ENCODE data around the gene EML6.

The EML6 gene

GRCh38 chr2:54708584-54709335, 14.7 kb upstream of the EML6 start:
- no peak for DNase-seq (ENCODE audit: low spot score)

- DNase-seq (ENCODE audit: low spot score): no peak
Measured at GRCh38 chr2:54709336-54709809, 14.1 kb upstream of the EML6 start.

- no peak for DNase-seq (ENCODE audit: low spot score)
Measured at GRCh38 chr2:54710216-54710615, 13.2 kb upstream of the EML6 start.

GRCh38 chr2:54712516-54712915, 10.9 kb upstream of the EML6 start:
- no peak for DNase-seq (ENCODE audit: low spot score)

- DNase-seq (ENCODE audit: low spot score): no peak
Measured at GRCh38 chr2:54714996-54715395, 8.5 kb upstream of the EML6 start.

GRCh38 chr2:54716375-54716774, 7.1 kb upstream of the EML6 start:
- DNase-seq (ENCODE audit: low spot score): no peak

GRCh38 chr2:54720563-54720962, 2.9 kb upstream of the EML6 start:
- no peak for DNase-seq (ENCODE audit: low spot score)

GRCh38 chr2:54722641-54723040, 821 bp upstream of the EML6 start:
- DNase-seq (ENCODE audit: low spot score): peak; percentile 42

GRCh38 chr2:54723996-54724559, 616 bp downstream of the EML6 start:
- no peak for DNase-seq (ENCODE audit: low spot score)

- peak; percentile 49 for DNase-seq (ENCODE audit: low spot score)
Measured at GRCh38 chr2:54724560-54725342, 1.3 kb downstream of the EML6 start.

GRCh38 chr2:54725343-54726099, 2.1 kb downstream of the EML6 start:
- peak; percentile 39 for DNase-seq (ENCODE audit: low spot score)

GRCh38 chr2:54726431-54726830, 3.0 kb downstream of the EML6 start:
- no peak for DNase-seq (ENCODE audit: low spot score)

- no peak for DNase-seq (ENCODE audit: low spot score)
Measured at GRCh38 chr2:54726940-54727339, 3.5 kb downstream of the EML6 start.

- peak; percentile 48 for DNase-seq (ENCODE audit: low spot score)
Measured at GRCh38 chr2:54728669-54729120, 5.2 kb downstream of the EML6 start.

GRCh38 chr2:54735636-54736035, 12.2 kb downstream of the EML6 start:
- no peak for DNase-seq (ENCODE audit: low spot score)

- no peak for DNase-seq (ENCODE audit: low spot score)
Measured at GRCh38 chr2:54738281-54738680, 14.8 kb downstream of the EML6 start.

- DNase-seq (ENCODE audit: low spot score): no peak
Measured at GRCh38 chr2:54740333-54740732, 16.9 kb downstream of the EML6 start.

GRCh38 chr2:54741250-54741649, 17.8 kb downstream of the EML6 start:
- no peak for DNase-seq (ENCODE audit: low spot score)

GRCh38 chr2:54750040-54750439, 26.6 kb downstream of the EML6 start:
- no peak for DNase-seq (ENCODE audit: low spot score)

- DNase-seq (ENCODE audit: low spot score): no peak
Measured at GRCh38 chr2:54752439-54752838, 29.0 kb downstream of the EML6 start.

- no peak for DNase-seq (ENCODE audit: low spot score)
Measured at GRCh38 chr2:54755641-54756326, 32.3 kb downstream of the EML6 start.

- no peak for DNase-seq (ENCODE audit: low spot score)
Measured at GRCh38 chr2:54757500-54757899, 34.0 kb downstream of the EML6 start.

All from HuH-7 (cell line).